Activated gamma-delta T cell treated with Interleukin-2 at 50 U/mL for 16 hours (primary cell): ENCODE results near the gene UBR2.
"Not testable (repeated sequence)": the region's sequence is repeated elsewhere in the genome, so short reads cannot be mapped to it uniquely, and the experiment has no call there.

Source experiments
- DNase-seq: peaks from one replicate; pipeline ENCODE4 v3.0.0-alpha.2; 2020

The UBR2 gene

DNA sequence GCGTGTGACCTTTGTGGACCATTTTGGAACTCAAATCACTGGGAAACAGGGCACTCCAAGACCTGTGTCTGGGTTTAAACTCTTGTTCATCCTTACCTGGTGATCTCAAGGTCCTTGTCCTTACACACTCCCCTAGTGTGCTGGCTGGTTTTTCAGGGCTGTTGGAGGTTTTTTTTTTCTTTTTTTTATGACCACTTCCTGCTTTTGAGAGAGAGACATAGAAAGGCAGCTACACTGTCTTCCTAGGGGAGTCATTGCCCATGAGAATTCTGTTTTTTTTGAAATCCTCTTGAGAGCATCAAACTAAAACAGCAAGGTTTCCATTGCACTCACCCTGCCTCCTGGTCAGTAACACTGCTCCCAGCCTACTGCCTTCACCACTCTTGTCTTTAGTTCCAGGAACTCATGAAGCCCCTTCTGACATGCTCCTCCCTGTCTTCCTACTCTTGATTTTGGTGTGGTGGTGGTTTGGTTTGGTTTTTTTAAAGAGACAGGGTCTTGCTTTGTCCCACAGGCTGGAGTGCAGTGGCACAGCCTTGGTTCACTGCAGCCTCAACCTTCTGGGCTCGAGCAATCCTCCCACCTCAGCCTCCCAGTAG, 130.0 kb downstream of the UBR2 start:
- DNase-seq, result no peak

DNA sequence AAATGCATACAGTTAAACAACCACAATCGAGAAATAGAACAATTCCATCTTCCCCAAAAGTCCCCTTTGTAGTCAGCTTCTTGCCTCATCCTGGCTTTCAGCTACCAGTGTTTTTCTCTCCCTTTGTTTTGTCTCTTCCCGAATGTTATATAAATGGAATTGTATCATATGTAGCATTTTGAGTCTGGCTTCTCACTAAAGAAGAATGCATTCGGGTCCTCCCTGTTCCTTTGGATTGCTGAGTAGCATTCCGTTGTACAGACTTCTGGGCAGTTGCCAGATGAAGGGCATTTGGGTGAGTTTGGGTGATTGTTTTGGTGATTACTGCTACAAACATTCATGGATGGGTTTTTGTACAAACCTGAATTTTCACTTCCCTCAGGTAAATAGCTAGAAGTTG, 130.8 kb downstream of the UBR2 start:
- DNase-seq, result no peak

DNA sequence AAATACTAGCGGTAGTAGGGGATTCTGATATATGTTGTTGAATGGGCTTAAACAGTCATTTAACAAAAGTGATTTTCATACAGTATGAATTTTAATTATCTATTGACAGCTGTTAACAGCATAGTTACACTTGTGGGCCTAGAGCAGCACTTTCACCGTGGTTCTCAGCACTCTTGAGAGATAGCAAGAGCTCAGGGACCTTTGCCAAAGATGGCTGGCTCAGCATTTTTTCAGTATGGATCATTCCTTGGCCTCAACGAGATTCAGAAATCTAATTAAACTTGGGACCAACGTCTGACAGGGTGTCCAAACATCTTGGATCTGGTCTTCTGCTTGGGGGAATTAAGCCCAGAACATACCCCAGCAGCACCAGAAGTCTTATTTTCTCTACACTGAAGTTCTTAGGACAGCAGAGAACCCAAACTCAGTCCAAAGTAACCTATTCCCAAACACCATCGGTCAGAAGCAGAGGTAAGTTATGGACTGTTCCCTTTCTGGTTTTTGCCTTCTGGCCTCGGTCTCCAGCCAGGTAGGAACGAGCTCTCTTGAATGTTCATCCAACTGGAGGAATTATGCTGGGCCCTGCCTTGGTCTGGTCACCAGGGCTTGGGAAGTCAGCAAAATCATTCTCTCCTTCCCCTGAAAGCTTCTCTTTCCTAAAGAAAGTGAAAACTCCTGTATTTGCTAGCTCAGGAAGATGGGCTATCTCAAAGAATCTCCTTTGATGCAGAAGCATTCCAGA, 132.9 kb downstream of the UBR2 start:
- no peak for DNase-seq

DNA sequence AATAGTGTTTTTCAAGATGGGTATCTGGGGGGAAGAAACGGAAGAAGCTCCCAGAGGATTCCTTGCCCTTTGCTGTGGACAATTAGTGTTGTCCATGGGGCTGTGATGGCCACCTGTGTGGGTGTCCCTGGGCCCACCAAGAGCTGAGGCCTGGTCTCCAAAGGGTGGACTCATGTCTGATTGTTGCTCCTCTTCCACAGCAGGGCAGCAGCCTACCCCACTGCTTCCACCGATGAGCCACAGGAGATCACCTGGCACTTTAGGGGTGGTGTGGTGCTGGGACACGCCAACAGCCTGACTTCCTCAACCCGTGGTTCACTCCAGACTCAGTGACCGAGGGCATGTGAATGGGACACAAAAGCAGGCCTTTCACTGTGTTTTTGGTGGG, 133.4 kb downstream of the UBR2 start:
- no peak for DNase-seq

DNA sequence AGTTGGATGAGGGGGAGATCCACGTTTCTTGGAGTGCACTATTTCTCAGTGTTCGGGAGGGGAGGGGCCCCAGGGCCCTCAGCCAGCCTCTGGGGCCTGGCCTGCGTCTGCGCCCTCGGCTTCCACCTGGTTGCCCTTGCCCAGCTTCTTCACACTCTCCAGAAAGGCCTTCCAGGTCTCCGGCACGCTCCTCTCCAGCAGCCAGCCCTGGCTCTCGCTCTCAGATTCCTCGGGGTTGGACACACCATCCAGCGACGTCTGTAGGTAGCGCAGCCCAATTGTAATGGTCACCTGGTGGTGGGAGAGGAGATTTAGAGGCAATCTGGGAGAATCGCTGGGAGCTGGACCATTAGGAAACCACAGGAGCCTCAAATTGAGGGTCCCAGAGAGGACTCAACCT, 134.4 kb downstream of the UBR2 start:
- DNase-seq, result no peak

DNA sequence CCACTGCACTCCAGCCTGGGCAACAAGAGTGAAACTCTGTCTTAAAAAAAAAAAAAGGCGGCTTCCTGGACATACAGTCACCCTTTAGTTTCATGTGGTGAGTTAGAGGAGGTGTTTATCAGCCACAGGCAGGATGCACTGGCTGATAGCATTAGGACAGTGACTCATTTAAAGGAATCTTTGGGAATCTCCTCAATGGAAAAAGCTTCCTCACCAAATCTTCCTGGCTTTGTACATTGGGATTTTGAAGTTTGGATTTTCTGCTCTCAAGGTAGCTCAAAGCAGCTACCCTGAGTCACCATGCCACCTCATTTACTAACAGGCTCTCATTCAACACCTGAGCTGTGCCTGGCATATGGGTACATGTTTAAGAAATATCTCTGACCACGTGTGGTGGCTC, 138.4 kb downstream of the UBR2 start:
- DNase-seq, result no peak

DNA sequence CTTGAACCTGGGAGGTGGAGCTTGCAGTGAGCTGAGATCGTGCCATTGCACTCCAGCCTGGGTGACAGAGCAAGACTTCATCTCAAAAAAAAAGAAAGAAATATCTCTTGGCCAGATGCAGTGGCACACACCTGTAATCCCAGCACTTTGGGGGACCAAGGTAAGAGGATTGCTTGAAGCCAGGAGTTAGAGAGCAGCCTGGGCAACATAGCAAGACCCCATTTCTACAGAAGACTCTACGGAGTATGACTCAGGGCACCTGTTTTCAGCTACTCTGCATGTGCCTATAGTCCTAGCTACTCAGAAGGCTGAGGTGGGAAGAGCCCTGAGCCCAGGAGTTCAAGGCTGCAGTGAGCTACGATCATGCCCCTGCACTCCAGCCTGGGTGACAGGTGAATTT, 139.0 kb downstream of the UBR2 start:
- not testable (repeated sequence) for DNase-seq

DNA sequence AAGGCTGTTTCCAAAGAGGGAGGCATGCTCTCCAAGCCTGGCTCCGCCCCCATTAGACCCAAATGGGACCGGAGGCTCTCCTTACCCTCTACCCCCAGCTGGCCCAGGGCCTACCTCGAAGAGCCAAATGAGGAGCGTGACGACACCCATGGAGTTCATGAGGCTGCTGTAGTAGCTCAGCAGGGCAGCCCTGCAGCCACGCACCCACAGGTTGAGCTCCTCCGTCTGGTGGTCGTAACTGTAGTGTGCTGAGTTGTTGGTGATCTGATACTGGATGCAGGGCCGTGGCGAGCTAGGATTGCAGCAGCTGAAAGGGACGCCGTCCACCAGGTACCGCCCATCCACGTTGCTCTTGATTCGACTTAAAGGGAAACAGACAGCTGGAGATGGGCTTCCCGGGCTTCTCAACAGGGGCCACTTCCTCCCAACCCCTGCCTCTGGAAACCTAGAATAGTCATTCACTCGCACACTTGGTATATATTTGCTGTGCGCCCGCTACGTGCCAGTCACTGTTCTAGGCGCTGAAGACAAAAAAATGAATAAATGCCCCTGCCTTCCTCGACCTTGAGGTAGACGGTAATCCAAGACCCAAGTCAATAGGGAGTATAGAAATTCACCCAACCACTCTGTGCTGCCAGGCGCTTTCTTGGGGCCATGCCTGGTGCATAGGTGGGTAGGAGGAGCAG, 140.6 kb downstream of the UBR2 start:
- no peak for DNase-seq

DNA sequence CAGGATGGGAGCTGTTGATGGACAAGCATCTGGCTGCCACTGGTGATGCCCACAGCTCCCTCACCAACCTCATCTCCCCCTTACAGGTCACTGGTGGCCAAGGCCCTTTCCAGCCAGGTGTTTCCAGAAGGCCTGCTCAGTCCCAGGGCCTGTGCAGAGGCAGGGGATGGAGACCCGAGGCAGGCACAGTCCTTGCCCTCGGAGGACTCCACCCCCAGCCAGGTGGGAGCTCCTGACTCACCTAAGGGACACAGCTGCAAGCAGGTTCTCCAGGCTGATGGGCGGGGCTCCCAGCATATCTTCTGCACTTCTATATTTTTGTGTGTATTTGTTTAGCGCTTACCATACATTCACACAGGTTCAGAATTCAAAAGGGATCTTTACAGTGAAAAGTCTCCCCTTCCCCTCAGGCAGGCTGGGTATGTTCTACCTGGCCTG, 141.1 kb downstream of the UBR2 start:
- DNase-seq, result no peak

DNA sequence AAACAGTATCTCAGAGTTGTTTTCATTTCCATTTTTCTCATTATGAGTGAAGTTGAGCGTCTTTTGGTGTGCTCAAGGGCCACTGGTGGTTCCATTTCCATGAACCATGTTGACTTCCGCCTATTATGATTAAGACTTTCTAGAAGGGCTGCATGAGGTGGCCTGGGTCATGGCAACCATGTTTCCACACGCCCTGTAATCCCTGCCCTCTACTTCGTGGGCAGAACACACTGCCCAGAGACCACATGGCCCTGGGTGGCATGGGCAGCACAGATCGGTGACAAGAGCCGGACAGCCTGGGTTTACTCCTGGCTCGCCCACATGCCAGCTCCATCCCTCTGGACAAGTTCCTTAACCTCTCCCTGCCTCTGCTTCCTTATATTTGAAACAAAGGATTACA, 143.8 kb downstream of the UBR2 start:
- DNase-seq, result no peak

DNA sequence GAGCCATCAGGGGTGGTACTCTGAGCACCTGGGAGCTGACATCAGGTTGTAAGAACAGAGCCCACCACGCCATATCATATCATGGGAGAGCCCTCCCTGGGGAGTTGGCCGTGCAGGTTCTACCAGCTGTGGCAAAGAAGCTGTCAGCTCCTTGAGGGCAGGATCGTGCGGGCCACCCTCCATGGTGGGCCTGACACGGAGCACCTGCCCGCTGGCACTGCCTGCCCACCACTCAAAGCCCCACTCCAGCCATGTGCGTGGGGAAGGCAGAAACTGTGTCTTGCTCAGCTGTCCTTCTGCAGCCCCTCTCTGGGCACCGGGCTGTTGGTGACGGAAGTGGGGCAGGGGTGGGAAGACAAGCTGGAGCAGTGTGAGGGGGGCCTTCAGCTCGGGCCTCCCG, 144.3 kb downstream of the UBR2 start:
- no peak for DNase-seq

DNA sequence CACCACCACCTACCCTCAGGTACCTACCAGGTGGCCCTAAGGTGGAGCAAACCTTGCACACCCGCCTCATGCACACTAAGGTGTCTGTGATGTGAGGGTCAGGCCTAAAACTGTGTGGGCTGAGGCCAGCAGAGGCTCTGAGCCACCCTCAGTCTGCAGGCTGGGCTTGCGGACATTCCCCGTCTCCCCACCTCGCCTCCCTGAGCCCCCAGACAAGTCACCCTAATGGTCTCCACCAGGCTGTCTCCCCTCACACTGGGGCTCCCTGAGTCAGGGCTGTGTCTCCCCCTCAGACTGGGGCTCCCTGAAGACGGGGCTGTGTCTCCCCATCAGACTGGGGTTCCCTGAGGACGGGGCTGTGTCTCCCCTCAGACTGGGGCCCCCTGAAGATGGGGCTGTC, 146.0 kb downstream of the UBR2 start:
- DNase-seq, result no peak

DNA sequence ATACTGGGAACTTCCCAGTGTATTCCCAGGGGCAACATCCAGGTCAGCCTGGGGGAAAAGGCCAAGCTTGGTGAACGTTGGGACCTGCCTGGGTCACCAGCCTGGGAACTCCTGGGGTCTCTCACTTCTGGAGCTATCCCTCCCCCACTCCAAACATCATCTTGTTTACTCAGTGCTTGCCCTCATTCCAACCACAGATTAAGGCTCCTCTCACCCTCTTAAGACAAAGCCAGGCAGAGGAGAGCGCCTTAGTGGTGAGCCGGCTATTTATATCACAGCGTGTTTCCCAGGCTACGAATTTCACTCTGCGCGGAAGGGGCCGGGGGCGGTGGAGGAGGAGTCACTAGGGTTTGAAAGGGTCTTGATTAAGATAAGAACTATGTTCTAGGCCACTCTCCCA, 146.5 kb downstream of the UBR2 start:
- no peak for DNase-seq

DNA sequence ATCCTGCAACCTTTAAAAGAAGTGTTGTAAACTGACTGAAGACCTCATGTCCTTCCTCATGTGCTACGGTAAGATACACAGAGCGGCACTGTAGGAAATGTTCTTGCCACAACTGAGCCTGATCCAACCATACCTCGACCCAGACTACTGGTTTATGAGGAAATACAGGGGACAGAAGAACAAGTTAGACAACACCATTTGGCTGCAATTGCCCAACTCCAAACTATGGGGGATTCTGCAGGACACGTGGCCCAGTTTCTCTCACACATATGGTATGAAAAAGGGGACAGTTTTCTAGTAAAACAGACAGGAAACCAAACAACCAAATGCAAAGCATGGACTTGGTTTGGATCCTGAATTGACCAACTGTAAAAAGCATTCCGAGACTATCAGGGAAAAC, 148.1 kb downstream of the UBR2 start:
- DNase-seq, result no peak

DNA sequence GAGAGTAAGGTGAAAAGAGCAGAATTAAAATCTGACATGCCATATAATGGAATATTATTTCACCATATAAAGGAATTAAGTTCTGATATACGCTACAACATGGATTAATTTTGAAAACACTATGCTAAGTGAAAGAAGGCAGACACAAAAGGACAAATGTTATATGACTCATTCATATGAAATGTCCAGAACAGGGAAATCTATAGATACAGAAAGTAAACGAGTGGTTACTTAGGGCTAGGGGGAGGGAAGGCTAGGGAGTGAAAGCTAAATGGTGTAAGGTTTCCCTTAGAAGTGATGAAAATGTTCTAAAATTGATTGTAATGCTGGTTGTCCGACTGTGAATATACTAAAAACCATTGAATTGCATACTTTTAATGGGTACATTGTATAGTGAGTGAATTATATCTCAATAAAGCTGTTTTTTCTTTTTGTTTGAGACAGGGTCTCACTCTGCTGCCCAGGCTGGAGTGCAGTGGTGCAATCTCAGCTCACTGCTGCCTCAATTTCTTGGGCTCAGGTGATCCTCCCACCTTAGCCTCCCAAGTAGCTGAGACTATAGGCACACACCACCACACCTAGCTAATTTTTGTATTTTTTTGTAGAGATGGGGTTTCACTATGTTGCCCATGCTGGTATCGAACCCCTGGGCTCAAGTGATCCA, 150.4 kb downstream of the UBR2 start:
- no peak for DNase-seq

DNA sequence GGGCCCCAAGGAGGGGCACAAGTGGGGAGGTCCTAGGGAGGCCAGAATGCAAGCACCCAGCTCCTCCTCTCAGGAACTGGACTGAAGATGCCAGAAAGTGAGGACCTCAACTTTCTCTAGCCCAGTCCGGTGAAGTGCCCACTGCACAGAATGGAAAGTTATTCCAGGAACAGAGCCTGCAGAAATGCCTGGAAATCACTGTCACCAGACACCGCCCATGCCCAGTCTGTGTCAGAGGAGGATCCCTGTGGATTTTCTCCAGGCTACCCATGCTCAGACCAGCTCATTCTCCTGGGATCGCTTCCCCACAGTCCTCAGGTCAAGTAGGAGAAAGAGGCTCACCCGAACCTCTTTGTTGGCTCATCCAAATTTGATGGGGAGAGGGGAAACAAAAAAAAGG, 152.0 kb downstream of the UBR2 start:
- no peak for DNase-seq

DNA sequence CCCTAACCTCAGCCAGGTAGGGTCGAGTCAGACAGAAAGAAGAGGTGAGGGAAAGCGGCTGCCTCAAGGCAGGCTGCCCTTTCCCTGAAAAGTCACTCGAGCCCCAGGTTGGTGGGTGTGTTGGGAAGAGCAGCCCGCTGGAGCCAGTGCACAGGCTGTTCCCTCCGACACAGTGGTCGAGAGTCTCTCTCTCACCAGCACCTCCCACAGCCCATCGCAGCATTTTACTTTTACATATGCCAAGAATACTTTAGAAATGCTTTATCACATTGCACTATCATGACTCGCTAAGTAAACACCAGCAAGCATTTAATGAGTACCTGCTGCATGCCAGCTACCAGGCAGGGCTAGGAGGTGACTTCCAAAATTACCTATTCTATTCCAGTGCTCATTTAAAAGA, 156.9 kb downstream of the UBR2 start:
- DNase-seq, result no peak

DNA sequence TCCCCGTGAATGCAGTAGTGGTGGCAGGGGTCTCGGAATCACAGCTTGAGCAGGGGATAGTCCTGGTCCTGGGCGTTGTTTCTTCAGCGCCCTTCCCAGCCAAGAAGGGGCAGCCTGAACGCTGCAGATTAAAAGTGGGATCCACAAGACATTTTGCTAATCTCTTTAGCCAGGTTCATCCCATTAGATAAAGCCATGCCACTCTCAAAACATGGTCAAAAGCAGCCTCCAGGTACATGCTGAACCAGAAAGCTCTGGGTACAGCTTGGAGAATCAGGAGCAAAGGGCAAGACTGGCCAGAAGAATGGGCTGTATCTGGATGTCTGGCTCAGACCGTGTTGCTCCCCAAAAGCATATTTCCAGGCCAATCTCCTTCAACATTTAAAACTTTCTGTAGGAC, 158.7 kb downstream of the UBR2 start, which contains the start of gene PRPH2:
Gene PRPH2, minus strand, starts transcription at position 101 of the 400 bp plus-strand sequence. CDS start 263 bp downstream, outside the sequence.
- no peak for DNase-seq

DNA sequence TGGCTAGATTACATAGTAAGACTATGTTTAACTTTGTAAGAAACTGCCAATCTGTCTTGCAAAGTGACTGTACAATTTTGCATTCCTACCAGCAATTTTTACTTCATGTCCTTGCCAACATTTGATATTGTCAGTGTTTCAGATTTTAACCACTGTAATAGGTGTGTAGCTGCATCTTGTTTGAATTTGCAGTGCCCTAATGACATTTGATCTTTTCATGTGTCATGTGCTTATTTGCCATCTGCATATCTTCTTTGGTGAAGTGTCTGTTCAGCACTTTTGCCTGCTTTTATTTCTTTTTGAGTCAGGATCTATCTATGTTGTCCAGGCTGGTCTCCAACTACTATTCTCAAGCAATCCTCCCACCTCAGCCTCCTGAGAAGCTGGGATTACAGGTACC, 161.0 kb downstream of the UBR2 start:
- no peak for DNase-seq

DNA sequence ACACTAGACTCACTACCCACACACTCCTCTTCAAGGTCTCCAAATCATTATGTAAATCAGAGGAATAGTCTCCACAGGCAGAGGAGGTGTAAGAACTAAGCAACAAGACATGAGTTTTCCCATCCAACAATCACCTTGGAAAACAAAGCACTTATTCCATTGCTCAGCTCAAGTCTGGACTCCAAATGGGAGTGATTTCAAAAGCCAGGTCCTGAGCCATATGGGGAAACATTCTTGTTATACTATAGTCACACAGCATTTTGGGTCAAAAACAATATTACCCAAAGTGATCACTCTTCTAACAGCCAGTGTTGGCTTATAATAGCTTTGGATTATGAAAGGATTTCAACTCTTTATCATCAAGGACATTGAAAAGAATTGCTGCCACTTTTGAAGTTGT, 162.2 kb downstream of the UBR2 start:
- DNase-seq, result no peak

DNA sequence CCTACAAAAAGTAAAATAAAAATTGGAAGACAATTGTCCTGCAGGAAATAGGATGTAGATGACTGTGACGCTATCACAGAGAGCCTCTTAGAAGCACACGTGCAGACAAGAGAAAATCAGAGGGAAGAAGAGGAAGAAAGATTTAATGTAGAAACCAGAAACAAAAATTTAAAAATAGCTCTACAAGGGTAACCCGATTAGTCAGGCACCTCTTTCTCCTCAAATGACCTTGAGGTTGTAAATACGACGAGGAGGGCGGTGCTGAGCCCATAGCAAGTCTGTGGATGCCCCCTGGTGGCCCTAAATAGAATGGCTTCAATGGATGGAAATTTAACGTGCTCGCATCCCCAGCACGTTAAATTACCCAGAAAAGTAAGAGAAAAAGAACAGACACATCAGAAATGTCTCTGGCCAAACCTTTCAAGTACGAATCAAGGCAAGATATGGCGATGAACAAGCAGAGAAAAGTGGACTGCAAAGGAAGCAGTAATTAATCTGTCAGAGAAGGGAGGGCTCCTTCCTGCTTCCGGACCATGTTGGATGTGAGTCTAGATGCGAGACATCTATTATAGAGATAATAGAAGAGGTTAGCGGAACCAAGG, 162.8 kb downstream of the UBR2 start:
- peak; percentile 69 for DNase-seq

DNA sequence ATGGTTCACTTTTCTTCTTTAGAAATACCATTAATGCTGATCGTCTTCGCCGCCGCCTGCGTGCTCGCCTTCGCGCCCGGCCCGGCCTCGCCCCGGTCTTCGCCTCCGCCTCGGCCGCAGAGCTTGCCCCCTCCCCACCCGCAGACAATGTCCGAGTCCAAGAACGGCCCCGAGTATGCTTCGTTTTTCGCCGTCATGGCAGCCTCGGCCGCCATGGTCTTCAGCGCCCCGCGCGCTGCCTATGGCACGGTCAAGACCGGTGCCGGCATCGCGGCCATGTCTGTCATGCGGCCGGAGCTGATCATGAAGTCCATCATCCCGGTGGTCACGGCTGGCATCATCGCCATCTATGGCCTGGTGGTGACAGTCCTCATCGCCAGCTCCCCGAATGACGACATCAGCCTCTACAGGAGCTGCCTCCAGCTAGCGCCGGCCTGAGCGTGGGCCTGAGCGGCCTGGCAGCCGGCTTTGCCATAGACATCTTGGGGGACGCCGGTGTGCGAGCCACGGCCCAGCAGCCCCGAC, 163.3 kb downstream of the UBR2 start:
- DNase-seq, result peak; percentile 7

DNA sequence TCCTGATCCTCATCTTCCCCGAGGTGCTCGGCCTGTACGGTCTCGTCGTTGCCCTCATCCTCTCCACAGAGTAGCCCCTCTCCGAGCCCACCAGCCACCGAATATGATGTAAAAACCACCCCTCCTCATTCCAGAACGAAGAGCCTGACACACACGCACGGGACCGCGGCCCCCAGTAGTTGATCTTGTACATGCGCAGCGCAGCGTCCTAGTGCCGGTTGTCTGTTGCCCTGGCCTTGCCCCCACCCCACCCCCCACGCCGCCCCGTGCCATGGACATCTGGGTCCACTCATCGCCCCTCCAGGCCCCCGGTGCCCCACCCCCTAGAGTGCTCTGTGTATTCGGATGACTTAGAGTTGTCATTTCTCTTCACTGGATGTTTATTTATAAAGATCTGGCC, 163.8 kb downstream of the UBR2 start:
- DNase-seq, result no peak
